Urothelium cell line (cell line): Measurements from ENCODE around the gene TSPAN32.
A peak's percentile ranks its signal among the peaks of the same experiment; 100 is the strongest.
"Not testable (repeated sequence)": the region's sequence is repeated elsewhere in the genome, so short reads cannot be mapped to it uniquely, and the experiment has no call there.

Experiments
- DNase-seq: peaks from one replicate; pipeline ENCODE4 v3.0.0; 2011; ENCODE audit warnings: low spot score, mixed read lengths
- FAIRE-seq: peaks from 2 replicates; lab custom pipeline; 2011; peaks lifted over from hg19 to GRCh38; lab: Jason Lieb, UNC

The TSPAN32 gene

GRCh38 chr11:2360081-2360642 is 58.3 kb downstream of the TSPAN32 start:
- no peak for DNase-seq
- FAIRE-seq: no peak

- FAIRE-seq (no peak), DNase-seq (no peak)
These were observed 59.8 kb downstream of the TSPAN32 start for GRCh38 chr11:2361565-2361964.

GRCh38 chr11:2362414-2362813 is 60.6 kb downstream of the TSPAN32 start:
- FAIRE-seq (no peak), DNase-seq (no peak)

GRCh38 chr11:2363130-2363529 is 61.3 kb downstream of the TSPAN32 start:
- no peak for DNase-seq
- FAIRE-seq: no peak

- FAIRE-seq (no peak), DNase-seq (no peak)
These were observed 62.0 kb downstream of the TSPAN32 start for GRCh38 chr11:2363577-2364370.

GRCh38 chr11:2364386-2364785 is 62.6 kb downstream of the TSPAN32 start:
- DNase-seq, FAIRE-seq: not testable (repeated sequence)

GRCh38 chr11:2365571-2366210 is 63.9 kb downstream of the TSPAN32 start:
- no peak for FAIRE-seq
- no peak for DNase-seq

- DNase-seq (peak; percentile 33), FAIRE-seq (no peak)
These were observed 64.5 kb downstream of the TSPAN32 start for GRCh38 chr11:2366276-2366675.

- no peak for FAIRE-seq
- DNase-seq: no peak
These were observed 64.9 kb downstream of the TSPAN32 start for GRCh38 chr11:2366733-2367132.

- DNase-seq (no peak), FAIRE-seq (no peak)
These were observed 65.7 kb downstream of the TSPAN32 start for GRCh38 chr11:2367266-2368160.
